Neural crest cell (in vitro differentiated cells): ENCODE data around the gene NKAIN2. TPM values are rescaled to one million over a fixed set of nuclear protein-coding genes. Genes with fewer than 3 reads are reported as not detected.

ENCODE experiments used
- DNase-seq: peaks from one replicate; pipeline ENCODE4 v3.0.0; 2021; ENCODE audit warnings: low read depth, mixed read lengths, low spot score
- H3K27ac Mint-ChIP-seq: one replicate; pipeline ENCODE4 v1.8.0; 2021; ENCODE audit warnings: mild to moderate bottlenecking, mixed read lengths; ENCODE audit not compliant: unreplicated experiment
- H3K27me3 Mint-ChIP-seq: 2 replicates; pipeline ENCODE4 v1.8.0; 2021; ENCODE audit warnings: low read depth, mild to moderate bottlenecking, mixed read lengths
- H3K36me3 Mint-ChIP-seq: 2 replicates; pipeline ENCODE4 v1.8.0; 2021; ENCODE audit warnings: low read depth, mild to moderate bottlenecking, mixed read lengths
- H3K4me1 Mint-ChIP-seq: 2 replicates; pipeline ENCODE4 v1.8.0; 2021; ENCODE audit warnings: mixed read lengths
- H3K4me3 Mint-ChIP-seq: one replicate; pipeline ENCODE4 v1.8.0; 2021; ENCODE audit warnings: mild to moderate bottlenecking, mixed read lengths
- H3K9me3 Mint-ChIP-seq: 2 replicates; pipeline ENCODE4 v1.8.0; 2021; ENCODE audit warnings: mixed read lengths
- CTCF ChIP-seq: fragments of 200-600 bp; sonication (generic); conservative IDR thresholded peaks from 2 replicates; pipeline ENCODE4 v1.5.0; 2021; ENCODE audit warnings: antibody characterized with exemption, mild to moderate bottlenecking
- total RNA-seq: library from RNA; stranded (reverse); gene quantifications from 2 replicates; pipeline ENCODE4 v1.2.1, GENCODE V29; 2021

The NKAIN2 gene
- total RNA-seq, 1 donor from 2014 or later = 1.1 TPM

- Mint-ChIP-seq H3K27ac (no peak overlapping the region), H3K4me1 (no peaks in the 10 kb centered on the region), H3K36me3 (no peaks in the 10 kb centered on the region), H3K27me3 (no peaks in the 10 kb centered on the region), H3K9me3 (no peaks in the 10 kb centered on the region), H3K4me3 (no peak overlapping the region)
- no peak for TF ChIP-seq CTCF
- DNase-seq = no peak
Observed at GRCh38 chr6:124123617-124124209, 320.0 kb downstream of the NKAIN2 start.

GRCh38 chr6:124131259-124131658 is 327.6 kb downstream of the NKAIN2 start:
- Mint-ChIP-seq H3K36me3 (no peaks in the 10 kb centered on the region), H3K4me3 (no peak overlapping the region), H3K9me3 (peaks cover 2% of the 10 kb centered on the region), H3K27me3 (no peaks in the 10 kb centered on the region), H3K4me1 (no peaks in the 10 kb centered on the region), H3K27ac (no peak overlapping the region)
- no peak for TF ChIP-seq CTCF
- DNase-seq = no peak

- no peaks in the 10 kb centered on the region for H3K27me3 Mint-ChIP-seq
- no peaks in the 10 kb centered on the region for H3K36me3 Mint-ChIP-seq
- H3K9me3 Mint-ChIP-seq = peaks cover 2% of the 10 kb centered on the region
- H3K27ac Mint-ChIP-seq = peak overlapping the region; percentile 50
- H3K4me3 Mint-ChIP-seq = no peak overlapping the region
- DNase-seq = no peak
- TF ChIP-seq CTCF = no peak
- H3K4me1 Mint-ChIP-seq = no peaks in the 10 kb centered on the region
Observed at GRCh38 chr6:124131779-124132178, 328.1 kb downstream of the NKAIN2 start.

GRCh38 chr6:124132256-124132655 is 328.6 kb downstream of the NKAIN2 start:
- TF ChIP-seq CTCF = no peak
- no peaks in the 10 kb centered on the region for H3K36me3 Mint-ChIP-seq
- H3K4me3 Mint-ChIP-seq = no peak overlapping the region
- H3K9me3 Mint-ChIP-seq = peaks cover 2% of the 10 kb centered on the region
- no peaks in the 10 kb centered on the region for H3K4me1 Mint-ChIP-seq
- DNase-seq = no peak
- H3K27me3 Mint-ChIP-seq = no peaks in the 10 kb centered on the region
- no peak overlapping the region for H3K27ac Mint-ChIP-seq

- no peak overlapping the region for H3K4me3 Mint-ChIP-seq
- H3K9me3 Mint-ChIP-seq = no peaks in the 10 kb centered on the region
- no peak overlapping the region for H3K27ac Mint-ChIP-seq
- no peaks in the 10 kb centered on the region for H3K27me3 Mint-ChIP-seq
- no peak for TF ChIP-seq CTCF
- peaks cover 4% of the 10 kb centered on the region for H3K4me1 Mint-ChIP-seq
- no peak for DNase-seq
- H3K36me3 Mint-ChIP-seq = no peaks in the 10 kb centered on the region
Observed at GRCh38 chr6:124142852-124143251, 339.2 kb downstream of the NKAIN2 start.
